ENCODE results near the gene SLC66A3. TPM values are rescaled to one million over a fixed set of nuclear protein-coding genes. Genes with fewer than 3 reads are reported as not detected.

Gene SLC66A3
- total and polyA plus RNA-seq, 10 donors: 16.8 to 82.1 (median 37.3) TPM

GRCh38 chr2:11196246-11196645 is 41.0 kb downstream of the SLC66A3 start:
- TF ChIP-seq POLR2A (IDR thresholded peaks at IDR 0.05) (no peak), POLR2AphosphoS5 (IDR thresholded peaks at IDR 0.05) (no peak), CTCF (IDR thresholded peaks at IDR 0.05 in 8 of 11, conservative IDR thresholded peaks at IDR 0.05 in 3 of 11) (no peak)
- Histone ChIP-seq H3K9me3 (no peaks in the 10 kb centered on the region), H3K4me1 (no peaks in the 10 kb centered on the region), H3K4me3 (no peak overlapping the region), H3K36me3 (peaks cover 4 to 100% (median 65%) of the 10 kb centered on the region in 6 donors), H3K27me3 (replicated peaks in 1 of 7) (no peaks in the 10 kb centered on the region), H3K27ac (no peak overlapping the region)
- 54 to 92% (median 72%) methylated on average over 3 of the region's 3 CpGs for WGBS, 5 donors
- no peak for DNase-seq
- intact Hi-C loops (cut with DNase I; ENCODE audit: low total_unique reads): no loop called here

- Histone ChIP-seq H3K9me3 (no peaks in the 10 kb centered on the region), H3K4me1 (peaks cover 0 to 25% (median 10%) of the 10 kb centered on the region in 6 donors), H3K36me3 (peaks cover 4 to 86% (median 49%) of the 10 kb centered on the region in 6 donors), H3K4me3 (no peak overlapping the region), H3K27ac (no peak overlapping the region), H3K27me3 (replicated peaks in 1 of 7) (no peaks in the 10 kb centered on the region)
- no peak for DNase-seq
- WGBS, 5 donors: 93 to 97% (median 93%) methylated on average over 2 of the region's 2 CpGs
- intact Hi-C loops (cut with DNase I; ENCODE audit: low total_unique reads): no loop called here
- TF ChIP-seq POLR2A (IDR thresholded peaks at IDR 0.05) (no peak), CTCF (IDR thresholded peaks at IDR 0.05 in 8 of 11, conservative IDR thresholded peaks at IDR 0.05 in 3 of 11) (no peak), POLR2AphosphoS5 (IDR thresholded peaks at IDR 0.05) (no peak)
Measured at GRCh38 chr2:11200651-11201050, 45.4 kb downstream of the SLC66A3 start.

GRCh38 chr2:11201969-11202368 is 46.7 kb downstream of the SLC66A3 start:
- Histone ChIP-seq H3K36me3 (peaks cover 3 to 86% (median 40%) of the 10 kb centered on the region in 6 donors), H3K4me1 (peaks cover 0 to 26% (median 10%) of the 10 kb centered on the region in 6 donors), H3K27ac (no peak overlapping the region), H3K27me3 (replicated peaks in 1 of 7) (no peaks in the 10 kb centered on the region), H3K9me3 (no peaks in the 10 kb centered on the region), H3K4me3 (no peak overlapping the region)
- WGBS, 5 donors: 74 to 85% (median 83%) methylated on average over 5 of the region's 5 CpGs
- no peak for DNase-seq
- TF ChIP-seq POLR2AphosphoS5 (IDR thresholded peaks at IDR 0.05): no peak
- no peak for TF ChIP-seq POLR2A (IDR thresholded peaks at IDR 0.05)
- TF ChIP-seq CTCF (IDR thresholded peaks at IDR 0.05 in 8 of 11, conservative IDR thresholded peaks at IDR 0.05 in 3 of 11): no peak
- intact Hi-C loops (cut with DNase I; ENCODE audit: low total_unique reads): no loop called here

DNA sequence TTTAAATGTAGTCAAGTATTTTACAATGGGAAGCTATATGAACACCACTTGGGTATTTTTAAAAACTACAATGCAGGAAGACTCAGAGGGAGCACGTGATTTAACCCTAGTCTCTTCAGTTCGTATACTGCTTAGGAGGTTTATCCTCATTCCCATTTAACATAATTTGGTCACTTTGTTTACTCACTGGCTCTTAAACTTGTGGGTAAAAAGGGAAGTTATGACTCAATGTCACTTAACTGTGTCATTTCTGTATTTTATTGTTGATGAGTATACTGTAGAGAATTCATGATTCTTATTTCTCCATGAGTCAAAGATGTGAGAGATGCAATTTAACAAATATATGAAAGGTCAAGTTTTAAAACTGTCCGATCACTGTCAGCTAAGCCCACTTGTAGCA is 48.2 kb downstream of the SLC66A3 start:
- Histone ChIP-seq H3K27me3 (replicated peaks in 1 of 7) (no peaks in the 10 kb centered on the region), H3K4me3 (no peak overlapping the region), H3K9me3 (no peaks in the 10 kb centered on the region), H3K4me1 (peaks cover 0 to 26% (median 10%) of the 10 kb centered on the region in 6 donors), H3K27ac (peak overlapping the region in 4 of 8 donors; percentile 21 to 55 (median 31)), H3K36me3 (peaks cover 0 to 86% (median 31%) of the 10 kb centered on the region in 6 donors)
- no peak for DNase-seq
- intact Hi-C loops (cut with DNase I; ENCODE audit: low total_unique reads): no loop called here
- WGBS, 5 donors: 39 to 52% (median 41%) methylated on average over 3 of the region's 3 CpGs
- TF ChIP-seq CTCF (IDR thresholded peaks at IDR 0.05 in 8 of 11, conservative IDR thresholded peaks at IDR 0.05 in 3 of 11): no peak
- TF ChIP-seq POLR2A (IDR thresholded peaks at IDR 0.05): no peak
- no peak for TF ChIP-seq POLR2AphosphoS5 (IDR thresholded peaks at IDR 0.05)

Measured in spleen (tissue), 11 donors.